ENCODE measurements around the gene ZNF281. TPM values are rescaled to one million over a fixed set of nuclear protein-coding genes. Genes with fewer than 3 reads are reported as not detected.
"Not testable (repeated sequence)": the region's sequence is repeated elsewhere in the genome, so short reads cannot be mapped to it uniquely, and the experiment has no call there.

ZNF281 gene
- 13.1 and 17.7 TPM in 2 replicates for total RNA-seq (2014; rRNA removed; shearing (Covaris generic))
- polyA plus RNA-seq (2015; cell fraction: cytosol; rRNA removed) = 11.4 and 14.5 TPM in 2 replicates
- polyA plus RNA-seq (2015; cell fraction: nucleus; rRNA removed) = 28.7 and 29.6 TPM in 2 replicates

DNA sequence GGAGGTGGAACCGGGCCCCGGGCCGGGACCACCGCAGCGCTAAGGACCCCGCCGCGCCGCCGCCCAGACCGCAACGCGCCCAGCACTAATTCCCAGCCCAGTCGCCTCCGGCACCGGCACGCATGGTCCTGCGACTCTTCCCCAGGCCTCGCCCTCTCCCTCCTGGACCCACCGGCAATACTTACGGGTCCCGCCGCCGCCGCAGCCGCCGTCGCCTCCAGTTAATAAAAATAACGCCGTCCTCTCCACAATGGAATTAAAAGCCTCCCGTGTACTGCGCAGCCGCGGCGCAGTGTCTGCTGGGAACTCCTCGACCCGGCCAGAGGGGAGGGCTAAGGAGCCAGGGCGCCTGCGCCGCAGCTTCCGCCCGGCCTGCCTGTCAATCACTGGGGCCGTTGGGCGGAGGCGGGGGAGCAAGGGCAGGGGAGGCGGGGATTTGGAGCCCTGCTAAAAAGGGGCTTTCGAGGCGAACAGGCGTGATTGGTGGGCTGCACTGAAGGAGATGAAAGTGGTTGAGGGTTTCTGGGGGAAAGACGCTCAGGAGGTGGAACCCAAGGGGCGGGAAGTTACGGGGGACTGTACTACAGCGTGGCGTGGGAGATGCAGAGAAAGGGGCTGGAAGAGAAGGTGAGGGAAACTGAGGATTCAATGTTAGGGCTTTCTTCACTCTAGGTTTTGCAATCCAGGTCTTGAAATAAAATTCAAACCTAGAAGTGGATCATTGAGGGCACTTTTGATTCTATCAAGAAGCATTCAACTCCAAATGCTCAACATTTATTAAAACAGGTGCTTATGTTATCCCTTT, at the start of gene ZNF281:
Gene ZNF281, minus strand, starts transcription at position 276 of the 805 bp plus-strand sequence. CDS start 331 bp downstream, outside the sequence.
- peak; percentile 86 for DNase-seq (ENCODE audit: low read depth)

DNA sequence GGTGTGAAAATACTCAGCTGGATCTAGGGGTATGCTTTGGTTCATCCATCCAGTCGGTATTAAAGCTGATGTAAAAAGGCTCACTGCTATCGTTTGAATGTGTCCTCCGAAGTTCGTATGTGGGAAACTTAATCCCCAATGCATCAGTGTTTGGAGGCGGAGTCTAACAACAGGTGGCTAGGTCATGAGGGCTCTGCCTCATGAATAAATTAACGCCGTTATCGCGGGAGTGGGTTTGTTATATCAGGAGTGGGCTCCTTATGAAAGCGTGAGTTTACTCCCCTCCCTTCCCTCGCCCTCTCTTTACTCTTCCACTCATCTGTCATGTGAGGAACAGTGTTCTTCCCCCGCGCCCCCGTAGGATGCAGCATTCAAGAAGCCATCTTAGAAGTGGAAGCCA, 48.9 kb upstream of the ZNF281 start:
- no peak for DNase-seq (ENCODE audit: low read depth)

GRCh38 chr1:200457810-200458209, 48.0 kb upstream of the ZNF281 start:
- DNase-seq (ENCODE audit: low read depth) = no peak

- DNase-seq (ENCODE audit: low read depth) = no peak
Observed at GRCh38 chr1:200454425-200454824, 44.6 kb upstream of the ZNF281 start.

- DNase-seq (ENCODE audit: low read depth) = no peak
Observed at GRCh38 chr1:200453553-200453905, 43.7 kb upstream of the ZNF281 start.

DNA sequence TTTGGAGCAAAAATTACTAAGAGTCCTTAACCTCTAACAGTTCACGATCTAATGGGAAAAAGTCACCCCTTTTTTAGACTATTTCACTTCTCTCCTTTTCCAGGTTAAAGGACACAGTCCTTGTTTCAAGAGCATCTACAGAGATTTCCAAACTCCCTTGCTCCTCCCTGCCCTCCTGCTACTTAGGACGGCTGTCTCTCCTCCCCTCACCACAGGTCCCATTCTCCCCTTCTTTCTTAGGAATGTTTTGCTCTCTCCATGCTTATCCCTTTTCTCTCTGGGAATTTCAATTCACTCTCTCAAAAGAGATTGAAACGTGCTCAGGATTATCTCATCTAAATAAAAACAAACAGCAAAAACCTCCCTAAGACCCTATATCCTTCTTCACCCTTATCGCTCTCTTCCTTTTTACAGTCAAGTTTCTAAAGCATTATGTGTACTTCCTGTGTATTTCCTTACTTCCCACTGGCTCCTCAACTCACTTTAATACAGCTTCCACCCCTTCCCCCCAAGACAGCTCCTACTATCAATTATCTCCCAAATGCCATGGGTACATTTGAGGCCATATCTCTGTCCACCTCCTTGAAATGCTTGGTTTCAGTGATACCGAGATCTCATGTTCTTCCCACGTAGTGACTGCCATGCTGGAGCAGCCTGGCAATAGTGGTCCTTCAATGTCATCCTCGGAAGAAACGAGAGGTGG, 43.2 kb upstream of the ZNF281 start:
- DNase-seq (ENCODE audit: low read depth) = no peak

- DNase-seq (ENCODE audit: low read depth) = no peak
Observed at GRCh38 chr1:200448034-200448762, 38.4 kb upstream of the ZNF281 start.

GRCh38 chr1:200445213-200445612, 35.4 kb upstream of the ZNF281 start:
- DNase-seq (ENCODE audit: low read depth) = peak; percentile 82

GRCh38 chr1:200444478-200444877, 34.6 kb upstream of the ZNF281 start:
- DNase-seq (ENCODE audit: low read depth) = no peak

DNA sequence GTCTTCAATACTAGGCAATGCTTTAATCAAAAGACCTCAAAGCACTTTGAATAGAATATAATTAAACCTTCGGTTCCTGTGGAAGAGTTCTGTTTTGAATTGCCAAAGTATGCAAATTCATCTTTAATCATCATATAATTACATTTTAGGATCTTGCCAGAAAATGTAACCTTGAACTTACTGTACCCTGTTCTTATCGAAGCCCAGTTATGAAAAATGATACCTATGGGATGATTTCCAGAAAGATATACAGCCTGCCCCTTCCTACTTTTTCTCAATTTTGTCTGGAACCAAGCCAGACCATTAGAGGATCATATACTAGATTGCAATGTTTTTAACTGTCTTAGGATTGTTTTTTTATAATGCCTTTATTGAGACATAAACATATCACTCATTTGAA, 34.0 kb upstream of the ZNF281 start:
- no peak for DNase-seq (ENCODE audit: low read depth)

DNA sequence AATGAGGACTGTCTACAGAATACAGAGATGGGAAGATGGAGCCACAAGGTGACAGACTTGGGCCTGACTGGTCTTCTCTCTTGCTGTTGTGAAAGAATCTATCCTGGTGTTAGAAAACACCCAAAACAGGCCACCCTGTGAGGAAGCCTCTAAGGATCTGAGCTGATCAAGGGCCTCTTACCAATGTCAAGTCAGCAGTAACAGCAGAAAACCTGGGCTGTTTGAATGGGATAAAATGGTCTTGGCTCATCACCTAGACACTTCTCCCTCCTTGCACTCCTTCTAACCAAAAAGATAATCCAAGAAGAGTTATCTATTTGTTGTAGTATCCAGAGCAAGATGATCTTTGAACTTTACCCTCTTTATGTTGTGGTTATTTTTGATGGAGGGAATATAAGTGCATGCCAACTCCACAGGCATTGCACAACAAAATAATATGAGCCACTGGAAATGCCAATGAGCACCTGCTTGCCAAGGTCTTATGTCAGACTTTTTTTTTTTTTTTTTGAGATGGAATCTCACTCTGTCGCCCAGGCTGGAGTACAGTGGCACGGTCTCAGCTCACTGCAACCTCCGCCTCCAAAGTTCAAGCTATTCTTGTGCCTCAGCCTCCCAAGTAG, 32.8 kb upstream of the ZNF281 start:
- DNase-seq (ENCODE audit: low read depth) = no peak

DNA sequence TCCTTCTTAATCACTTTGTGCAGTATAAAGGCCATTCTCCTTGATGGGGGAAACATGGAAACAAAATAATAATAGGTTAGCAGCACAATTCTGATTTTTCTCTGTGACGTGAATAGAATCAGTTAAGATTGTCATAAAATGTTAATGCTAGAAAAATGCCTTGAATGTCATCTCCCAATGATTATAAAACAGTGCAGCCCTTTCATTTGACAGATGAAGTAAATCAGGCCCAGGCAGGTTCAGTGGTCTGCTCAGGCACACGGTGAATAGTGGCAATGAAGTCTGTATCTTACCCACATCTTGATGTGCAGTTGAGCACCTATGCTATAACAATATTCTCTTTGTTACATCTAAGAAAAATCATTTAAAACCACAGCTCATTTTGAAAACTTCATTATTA, 32.2 kb upstream of the ZNF281 start:
- DNase-seq (ENCODE audit: low read depth) = no peak

- peak; percentile 6 for DNase-seq (ENCODE audit: low read depth)
Observed at GRCh38 chr1:200438911-200439310, 29.1 kb upstream of the ZNF281 start.

DNA sequence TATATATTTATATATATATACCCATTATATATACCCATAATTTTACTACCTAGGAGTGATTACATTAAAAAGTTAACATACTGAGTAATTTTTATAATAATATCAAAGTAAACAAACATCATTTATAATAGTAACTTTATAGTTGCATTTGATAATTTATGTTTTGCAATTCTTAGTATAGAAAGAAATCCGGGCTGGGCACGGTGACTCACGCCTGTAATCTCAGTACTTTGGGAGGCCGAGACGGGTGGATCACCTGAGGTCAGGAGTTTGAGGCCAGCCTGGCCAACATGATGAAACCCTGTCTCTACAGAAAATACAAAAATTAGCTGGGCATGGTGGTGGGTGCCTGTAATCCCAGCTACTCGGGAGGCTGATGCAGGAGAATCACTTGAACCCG, 28.6 kb upstream of the ZNF281 start:
- DNase-seq (ENCODE audit: low read depth) = not testable (repeated sequence)

- DNase-seq (ENCODE audit: low read depth) = no peak
Observed at GRCh38 chr1:200437556-200438203, 27.8 kb upstream of the ZNF281 start.

- no peak for DNase-seq (ENCODE audit: low read depth)
Observed at GRCh38 chr1:200437088-200437487, 27.3 kb upstream of the ZNF281 start.

GRCh38 chr1:200436436-200436835, 26.6 kb upstream of the ZNF281 start:
- no peak for DNase-seq (ENCODE audit: low read depth)

DNA sequence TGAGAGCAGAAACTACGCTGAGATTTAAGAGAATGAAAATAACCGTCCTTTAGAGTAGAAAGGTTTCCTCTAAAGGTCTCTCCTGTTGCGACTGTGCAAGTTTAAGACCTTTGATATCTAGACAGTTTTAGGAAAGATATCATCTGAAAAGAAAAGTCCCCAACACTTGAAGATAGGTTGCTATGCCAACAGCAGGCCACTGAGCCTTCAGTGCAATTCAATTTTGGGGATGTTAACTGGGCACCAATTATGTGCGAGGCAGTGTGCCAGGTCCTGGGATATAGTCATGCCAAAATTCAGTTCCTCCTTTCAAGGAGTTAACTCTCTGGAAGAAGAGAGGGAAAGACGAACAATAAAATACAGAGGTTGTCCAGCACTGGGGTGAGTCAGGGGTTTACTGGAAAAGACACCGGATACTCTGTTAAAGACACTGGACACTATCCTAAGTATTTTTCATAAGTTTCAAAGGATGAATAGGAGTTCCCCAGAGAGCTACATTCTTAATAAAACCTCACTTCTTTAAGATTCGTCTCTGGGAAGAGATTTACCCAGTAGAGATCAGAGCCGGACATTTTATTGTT, 25.5 kb upstream of the ZNF281 start:
- no peak for DNase-seq (ENCODE audit: low read depth)

DNA sequence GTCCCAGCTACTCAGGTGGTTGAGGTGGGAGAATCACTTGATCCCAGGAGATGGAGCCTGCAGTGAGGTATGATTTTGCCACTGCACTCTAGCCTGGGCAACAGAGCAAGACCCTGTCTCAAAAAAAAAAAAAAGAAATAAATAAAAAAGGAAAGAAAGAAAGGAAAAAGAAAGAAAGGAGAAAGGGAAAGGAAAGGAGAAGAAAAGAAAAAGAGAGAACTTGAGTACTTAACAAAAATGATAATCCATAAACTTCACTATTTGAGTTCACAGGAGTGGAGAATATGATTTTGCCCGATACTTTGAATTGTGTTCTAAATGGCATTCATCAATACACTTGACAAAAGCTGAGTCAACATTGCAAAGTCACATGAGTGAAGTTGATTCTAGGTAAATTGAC, 23.8 kb upstream of the ZNF281 start:
- DNase-seq (ENCODE audit: low read depth) = no peak

- DNase-seq (ENCODE audit: low read depth) = no peak
Observed at GRCh38 chr1:200432586-200432985, 22.8 kb upstream of the ZNF281 start.
